CD4-positive, alpha-beta T cell treated with Interleukin-15 for 4 hours (primary cell): ENCODE measurements around the gene RBCK1.
A peak's percentile ranks its signal among the peaks of the same experiment; 100 is the strongest.
"Not testable (repeated sequence)": the region's sequence is repeated elsewhere in the genome, so short reads cannot be mapped to it uniquely, and the experiment has no call there.

Experiments
- DNase-seq: peaks from one replicate; pipeline ENCODE4 v3.0.0-alpha.2; 2020; ENCODE audit warnings: low spot score

RBCK1 gene

DNA sequence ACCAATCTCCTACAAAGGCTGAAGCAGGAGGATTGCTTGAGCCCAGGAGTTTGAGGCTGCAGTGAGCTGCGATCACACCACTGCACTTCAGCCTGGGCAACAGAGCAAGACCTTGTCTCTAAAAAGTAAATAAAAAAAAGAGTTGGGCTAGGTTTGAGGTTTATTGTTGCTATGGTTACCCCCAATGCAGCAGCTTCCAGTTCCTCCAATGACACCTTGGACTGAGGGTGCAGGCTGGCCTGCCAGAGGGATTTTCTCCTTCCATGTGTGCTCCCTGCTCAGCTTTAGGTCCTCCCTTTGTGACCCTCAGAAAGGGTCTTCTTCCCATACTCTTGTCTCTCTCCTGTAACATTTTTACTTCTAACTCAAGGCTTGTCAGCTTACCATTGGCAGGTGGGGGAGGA lies 64.8 kb downstream of the RBCK1 start:
- no peak for DNase-seq

DNA sequence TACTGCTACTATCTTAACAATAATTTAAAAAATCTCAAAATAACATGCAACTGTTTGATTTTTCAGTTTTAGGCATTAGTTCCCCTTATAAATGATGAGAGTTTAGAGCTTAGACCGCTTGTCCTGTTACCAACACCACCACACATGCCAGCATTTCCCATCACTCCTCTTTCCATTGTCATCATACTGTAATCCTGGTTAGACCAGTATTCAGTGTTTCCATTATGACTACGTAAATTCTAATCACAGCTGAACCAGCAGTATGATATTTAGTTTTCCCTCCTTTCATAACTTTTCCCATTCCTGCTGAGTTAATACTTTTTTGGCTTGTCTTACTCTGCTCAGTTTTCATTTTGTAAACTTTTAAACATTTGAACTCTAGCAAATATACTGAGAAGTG lies 66.5 kb downstream of the RBCK1 start:
- no peak for DNase-seq

DNA sequence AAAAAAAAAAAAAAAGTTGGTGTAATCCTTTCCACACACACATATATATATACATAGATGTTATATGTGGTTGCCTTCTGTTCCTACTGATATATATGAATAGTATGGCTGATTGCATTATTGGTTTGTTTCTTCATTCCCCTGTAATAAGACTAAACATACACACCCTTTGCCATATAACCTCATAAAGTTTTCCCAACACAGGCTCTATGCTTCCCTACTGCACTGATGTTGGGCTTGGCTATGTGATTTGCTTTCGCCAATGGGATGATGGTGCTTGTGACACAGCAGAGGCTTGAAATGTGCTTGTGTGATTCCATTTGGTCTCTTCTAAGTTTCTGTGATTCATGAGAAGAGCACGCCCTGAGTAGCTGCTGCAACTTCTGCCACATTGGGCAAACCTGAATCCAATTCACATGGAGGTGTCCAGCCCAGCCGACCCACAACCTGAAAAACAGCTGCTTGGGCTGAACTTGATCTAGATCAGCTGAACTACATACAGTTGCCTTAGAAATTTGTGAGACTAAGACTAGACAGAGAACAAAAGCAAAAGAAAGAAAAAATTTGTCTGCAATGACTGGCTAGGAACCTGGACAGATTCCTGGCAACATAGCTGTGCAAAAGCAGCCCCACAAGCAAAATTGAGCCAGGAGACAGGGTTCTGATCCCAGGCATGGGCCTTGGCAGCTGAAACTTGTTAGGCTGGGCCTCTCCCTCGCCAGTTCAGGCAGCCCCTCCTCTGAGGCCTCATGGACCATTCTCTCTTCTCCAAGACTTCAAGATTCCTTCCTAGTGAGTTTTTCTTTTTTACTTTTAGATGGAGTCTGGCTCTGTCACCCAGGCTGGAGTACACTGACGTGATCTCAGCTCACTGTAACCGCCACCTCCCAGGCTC lies 67.6 kb downstream of the RBCK1 start:
- no peak for DNase-seq

DNA sequence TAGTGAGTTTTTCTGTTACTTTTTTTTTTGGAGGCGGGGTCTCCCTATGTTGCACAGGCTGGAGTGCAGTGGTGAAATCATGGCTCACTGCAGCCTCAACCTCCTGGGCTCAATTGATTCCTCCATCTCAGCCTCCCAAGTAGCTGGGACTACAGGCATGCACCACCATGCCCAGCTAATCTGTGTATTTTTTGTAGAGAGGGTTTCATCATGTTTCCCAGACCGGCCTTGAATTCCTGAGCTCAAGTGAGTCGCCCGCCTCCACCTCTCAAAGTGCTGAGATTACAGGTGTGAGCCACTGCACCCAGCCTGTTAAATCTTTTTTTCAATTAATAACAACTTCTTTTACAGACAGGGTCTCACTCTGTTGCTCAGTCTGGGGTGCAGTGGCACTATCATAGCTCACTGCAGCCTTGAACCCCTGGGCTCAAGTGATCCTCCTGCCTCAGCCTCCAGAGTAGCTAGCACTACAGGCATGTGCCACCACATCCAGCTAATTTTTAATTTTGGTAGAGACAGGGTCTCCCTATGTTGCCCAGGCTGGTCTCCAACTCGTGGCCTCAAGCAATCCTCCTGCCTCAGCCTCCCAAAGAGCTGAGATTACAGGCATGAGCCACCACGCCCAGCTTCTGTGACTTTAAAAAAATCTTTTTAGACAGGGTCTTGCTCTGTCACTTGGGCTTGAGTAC lies 68.6 kb downstream of the RBCK1 start:
- not testable (repeated sequence) for DNase-seq

DNA sequence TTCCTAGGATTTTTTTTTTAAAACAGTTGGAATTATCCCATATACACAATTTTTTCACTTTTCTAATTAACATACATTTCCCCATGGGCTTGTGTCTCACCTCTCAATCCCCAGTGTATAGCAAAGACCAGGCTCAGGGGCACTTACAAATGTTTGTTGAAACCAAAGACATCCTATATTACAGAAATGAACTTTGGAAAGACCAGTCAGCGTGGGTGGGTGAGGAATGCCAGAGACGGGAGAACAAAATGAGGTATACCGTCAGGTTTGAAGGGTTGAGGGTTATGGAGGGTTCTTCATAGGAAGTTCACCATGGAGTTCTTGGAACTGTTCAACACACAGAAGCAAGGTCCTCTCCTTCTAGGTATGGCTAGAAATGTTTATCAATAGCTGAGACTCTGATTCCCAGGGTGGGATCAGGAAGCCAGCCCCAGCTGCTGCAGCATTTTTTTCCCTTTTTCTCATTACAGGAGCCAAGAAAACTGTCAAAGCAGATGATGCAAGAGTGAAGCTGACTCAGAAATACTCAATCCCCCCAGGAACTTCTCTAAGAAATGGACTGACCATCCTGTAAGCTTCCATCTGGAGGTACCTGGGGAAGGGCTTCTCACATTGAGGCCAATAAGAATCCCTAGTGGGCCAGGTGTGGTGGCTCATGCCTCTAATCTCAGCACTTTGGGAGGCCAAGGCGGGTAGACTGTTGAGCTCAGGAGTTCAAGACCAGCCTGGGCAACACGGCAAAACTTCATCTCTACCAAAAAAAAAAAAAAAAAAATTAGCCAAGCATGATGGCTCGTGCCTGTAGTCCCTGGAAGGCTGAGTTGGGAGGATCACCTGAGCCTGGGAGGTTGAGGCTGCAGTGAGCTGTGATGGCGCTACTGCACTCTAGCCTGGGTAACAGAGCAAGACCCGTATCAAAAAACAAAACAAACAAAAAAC lies 70.2 kb downstream of the RBCK1 start:
- DNase-seq: no peak

DNA sequence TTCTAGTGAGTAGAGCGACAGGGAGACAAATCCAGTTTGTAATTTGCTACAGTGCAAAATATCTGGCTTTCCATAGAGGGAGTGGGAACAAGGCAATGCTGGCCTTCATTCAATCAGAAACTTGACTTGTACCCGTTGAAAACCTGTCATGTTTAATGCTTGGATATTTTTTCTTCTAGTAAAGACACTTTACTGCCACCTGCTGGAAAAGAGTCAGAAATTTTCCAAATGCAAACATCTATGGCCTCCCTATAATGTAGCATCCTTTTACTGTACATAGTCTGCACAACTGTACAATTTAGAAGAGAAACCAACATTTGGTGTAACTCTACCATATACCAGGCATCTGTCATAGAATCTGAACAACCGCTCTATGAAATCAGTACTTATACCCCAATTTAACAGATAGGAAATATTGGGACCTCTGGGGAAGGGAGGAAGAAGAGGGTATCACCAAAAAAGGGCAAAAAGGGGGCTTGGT lies 70.9 kb downstream of the RBCK1 start:
- peak; percentile 74 for DNase-seq

DNA sequence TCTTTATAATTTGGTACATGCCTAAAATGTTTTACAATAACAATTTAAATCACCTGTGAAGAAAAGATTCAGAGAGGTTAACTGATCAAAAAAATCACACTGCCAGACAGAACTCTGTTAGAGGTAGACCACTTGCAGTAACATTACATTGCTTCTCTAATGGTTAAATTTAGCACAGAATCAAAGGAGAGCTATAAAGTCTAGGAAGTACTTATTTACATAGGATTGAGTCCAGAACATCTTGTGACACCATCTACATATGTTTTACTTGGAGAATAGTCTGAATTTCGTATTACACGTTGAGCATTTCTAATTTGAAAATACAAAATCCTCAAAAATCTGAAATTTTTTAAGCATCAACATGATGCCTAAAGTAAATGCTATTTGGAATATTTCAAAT lies 71.4 kb downstream of the RBCK1 start:
- no peak for DNase-seq

DNA sequence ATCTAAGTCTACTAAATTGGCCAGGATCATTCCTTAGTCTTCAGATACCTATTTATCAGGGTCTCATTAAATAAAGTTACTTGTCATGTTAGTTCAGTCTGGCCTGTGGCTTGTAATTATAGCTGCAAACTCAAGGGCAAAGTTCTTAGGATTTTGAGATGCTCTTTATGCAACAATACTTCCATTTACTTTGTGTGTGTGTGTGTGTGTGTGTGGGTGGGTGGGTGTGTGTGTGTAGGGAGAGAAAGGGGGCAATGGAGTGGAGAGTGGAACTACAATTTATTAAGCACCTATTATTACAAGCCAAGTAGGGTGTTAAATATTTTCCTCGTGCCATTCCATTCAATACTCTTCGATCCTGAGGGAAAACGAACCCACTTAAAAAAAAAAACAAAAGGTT lies 71.9 kb downstream of the RBCK1 start:
- DNase-seq: no peak

DNA sequence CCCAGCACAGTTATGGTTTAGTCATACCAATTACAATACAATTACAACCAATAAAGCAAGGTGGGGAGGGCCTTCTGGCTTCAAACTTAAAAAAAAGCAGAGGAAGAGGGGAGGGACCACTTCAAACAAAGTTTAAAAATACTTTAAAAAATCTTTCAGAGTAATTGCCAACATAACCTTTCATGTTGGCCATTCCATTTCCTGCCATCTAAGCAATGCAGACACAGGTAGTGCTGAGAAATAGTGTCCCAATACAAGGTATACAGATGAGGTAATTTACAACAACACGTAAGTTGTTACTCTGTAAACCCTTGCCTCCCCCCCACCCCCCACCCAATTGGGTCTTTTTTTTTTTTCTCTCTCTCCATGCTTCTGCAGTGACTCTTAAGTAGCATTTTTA lies 73.1 kb downstream of the RBCK1 start:
- DNase-seq: peak; percentile 60
